GM12864 (cell line): ENCODE results near the gene NCL.

Source experiments
- DNase-seq: peaks from one replicate; pipeline ENCODE4 v3.0.0-alpha.2; 2011; ENCODE audit warnings: low read depth
- H3K4me3 ChIP-seq: 2 replicates; pipeline ENCODE4 v1.5.1; 2011; ENCODE audit warnings: mild to moderate bottlenecking, low read depth, low read length, control low read depth
- TF ChIP-seq, protein P1 (sequence below): IDR thresholded peaks from 2 replicates; pipeline ENCODE4 v1.5.1; 2011; ENCODE audit warnings: low read depth, mild to moderate bottlenecking, moderate library complexity, low read length, control low read depth, inconsistent platforms; ENCODE audit errors: missing control alignments

The NCL gene

DNA sequence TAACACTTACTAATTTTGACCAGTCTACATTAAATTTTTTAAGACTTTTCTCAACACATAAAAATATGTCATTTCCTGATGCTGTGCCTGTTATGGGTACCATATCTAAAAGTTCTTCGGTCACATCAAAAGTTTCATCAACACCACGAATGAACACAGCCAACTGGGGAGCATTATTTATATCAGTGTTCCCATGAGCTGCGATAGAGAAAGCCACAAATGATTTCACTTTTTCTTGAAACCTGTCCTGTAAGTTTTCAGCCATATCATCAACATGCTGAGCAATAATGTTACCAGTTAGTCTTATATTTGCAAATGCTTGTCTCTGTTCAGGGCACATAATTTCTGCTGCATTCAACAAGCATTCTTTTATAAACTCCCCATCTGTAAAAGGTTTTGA, 30.4 kb upstream of the NCL start:
- DNase-seq = no peak
- TF ChIP-seq, protein P1, sequence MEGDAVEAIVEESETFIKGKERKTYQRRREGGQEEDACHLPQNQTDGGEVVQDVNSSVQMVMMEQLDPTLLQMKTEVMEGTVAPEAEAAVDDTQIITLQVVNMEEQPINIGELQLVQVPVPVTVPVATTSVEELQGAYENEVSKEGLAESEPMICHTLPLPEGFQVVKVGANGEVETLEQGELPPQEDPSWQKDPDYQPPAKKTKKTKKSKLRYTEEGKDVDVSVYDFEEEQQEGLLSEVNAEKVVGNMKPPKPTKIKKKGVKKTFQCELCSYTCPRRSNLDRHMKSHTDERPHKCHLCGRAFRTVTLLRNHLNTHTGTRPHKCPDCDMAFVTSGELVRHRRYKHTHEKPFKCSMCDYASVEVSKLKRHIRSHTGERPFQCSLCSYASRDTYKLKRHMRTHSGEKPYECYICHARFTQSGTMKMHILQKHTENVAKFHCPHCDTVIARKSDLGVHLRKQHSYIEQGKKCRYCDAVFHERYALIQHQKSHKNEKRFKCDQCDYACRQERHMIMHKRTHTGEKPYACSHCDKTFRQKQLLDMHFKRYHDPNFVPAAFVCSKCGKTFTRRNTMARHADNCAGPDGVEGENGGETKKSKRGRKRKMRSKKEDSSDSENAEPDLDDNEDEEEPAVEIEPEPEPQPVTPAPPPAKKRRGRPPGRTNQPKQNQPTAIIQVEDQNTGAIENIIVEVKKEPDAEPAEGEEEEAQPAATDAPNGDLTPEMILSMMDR = no peak
- H3K4me3 ChIP-seq = no peak overlapping the region

DNA sequence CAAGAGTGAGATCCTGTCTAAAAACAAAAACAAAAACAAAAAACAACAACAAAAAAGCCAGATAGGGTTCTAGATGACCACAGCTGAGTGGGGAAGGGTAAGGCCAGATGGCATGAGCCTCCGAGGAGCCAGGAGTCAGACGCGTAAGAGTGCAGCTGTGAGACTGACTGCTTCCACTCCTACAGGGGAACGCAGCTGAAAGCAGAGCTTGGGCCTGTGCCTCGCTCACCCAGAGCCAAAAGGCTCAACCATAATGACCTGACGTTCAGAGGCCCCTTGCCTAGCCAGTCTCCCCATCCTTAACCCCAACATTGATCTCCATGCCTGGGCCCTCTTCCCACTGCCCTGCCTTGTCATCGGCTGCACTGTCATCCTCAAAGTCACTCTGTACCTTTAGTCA, 26.5 kb upstream of the NCL start:
- no peak overlapping the region for H3K4me3 ChIP-seq
- TF ChIP-seq, protein P1 = no peak
- no peak for DNase-seq

DNA sequence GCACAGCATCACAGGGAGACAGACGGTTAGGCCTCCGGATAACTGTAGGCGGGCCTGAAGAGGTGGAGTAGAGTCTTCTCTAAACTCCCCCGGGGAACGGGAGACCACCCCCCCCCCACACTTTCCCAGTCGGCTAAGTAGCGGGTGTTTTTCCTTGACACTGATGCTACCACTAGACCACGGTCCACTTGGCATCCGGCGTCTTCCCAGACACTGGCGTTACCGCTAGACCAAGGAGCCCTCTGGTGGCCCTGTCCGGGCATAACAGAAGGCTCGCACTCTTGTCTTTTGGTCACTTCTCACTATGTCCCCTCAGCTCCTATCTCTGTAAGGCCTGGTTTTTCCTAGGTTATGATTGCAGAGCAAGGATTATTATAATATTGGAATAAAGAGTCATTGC, 25.7 kb upstream of the NCL start:
- no peak for DNase-seq
- TF ChIP-seq, protein P1 = peak; percentile 62

DNA sequence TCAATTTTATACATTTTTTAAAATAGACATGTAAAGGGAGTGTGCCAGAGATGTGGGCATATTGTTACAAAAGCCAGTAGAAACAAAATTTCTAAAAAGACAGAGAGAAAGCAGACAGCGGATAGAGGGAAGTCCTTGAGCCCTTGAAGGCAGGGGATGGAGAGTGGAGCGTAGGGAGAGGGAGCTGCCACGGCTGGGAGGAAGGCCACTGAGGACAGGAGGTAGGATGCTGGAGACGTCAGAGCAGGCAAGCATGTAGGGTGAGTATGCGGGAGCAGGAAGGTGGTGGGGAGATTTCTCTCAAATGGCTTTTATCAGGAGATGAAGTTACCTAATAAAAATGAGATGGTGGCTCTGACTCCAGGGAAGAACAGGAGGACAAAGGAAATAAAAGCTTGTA, 24.0 kb upstream of the NCL start:
- no peak for DNase-seq
- TF ChIP-seq, protein P1 = no peak
- no peak overlapping the region for H3K4me3 ChIP-seq

More for the DNA sequence above, 25.7 kb upstream of the NCL start:
- no peak overlapping the region for H3K4me3 ChIP-seq

DNA sequence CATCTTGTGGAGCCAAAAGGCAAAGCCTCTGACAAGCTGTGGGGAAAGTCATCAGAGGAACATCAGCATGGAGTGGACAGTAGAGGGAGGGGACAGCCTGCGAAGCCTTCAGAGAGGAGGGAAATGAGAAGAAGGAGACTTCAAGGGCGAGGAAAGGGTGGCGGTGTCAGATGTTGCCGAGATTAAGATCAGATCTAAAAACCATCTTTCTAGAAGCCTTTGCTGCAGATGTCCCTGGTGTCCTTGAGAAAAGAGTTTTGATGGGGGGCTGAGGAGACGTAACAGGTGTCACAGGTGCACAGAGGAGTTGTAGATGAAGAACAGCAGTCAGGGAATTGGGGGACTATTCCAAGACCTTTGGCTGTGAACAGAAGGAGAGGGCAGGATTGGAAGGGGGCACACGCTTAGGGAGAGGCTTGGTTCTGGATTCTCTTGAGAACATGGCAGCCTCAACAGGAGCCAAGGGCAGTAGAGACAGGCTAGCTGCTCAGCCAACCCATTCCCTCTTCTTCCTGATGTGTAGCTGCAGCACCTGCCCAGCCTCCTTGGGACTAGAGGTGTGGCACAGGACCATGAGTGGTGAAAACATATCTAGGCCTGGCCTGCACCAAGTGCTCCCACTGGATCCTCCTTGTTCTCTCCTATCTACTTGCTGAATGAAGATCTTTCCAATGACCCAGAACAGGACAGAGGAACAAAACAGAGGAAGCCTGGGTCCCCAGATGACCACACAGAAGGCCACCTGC, 22.7 kb upstream of the NCL start:
- H3K4me3 ChIP-seq = no peak overlapping the region
- TF ChIP-seq, protein P1 = no peak
- DNase-seq = no peak

DNA sequence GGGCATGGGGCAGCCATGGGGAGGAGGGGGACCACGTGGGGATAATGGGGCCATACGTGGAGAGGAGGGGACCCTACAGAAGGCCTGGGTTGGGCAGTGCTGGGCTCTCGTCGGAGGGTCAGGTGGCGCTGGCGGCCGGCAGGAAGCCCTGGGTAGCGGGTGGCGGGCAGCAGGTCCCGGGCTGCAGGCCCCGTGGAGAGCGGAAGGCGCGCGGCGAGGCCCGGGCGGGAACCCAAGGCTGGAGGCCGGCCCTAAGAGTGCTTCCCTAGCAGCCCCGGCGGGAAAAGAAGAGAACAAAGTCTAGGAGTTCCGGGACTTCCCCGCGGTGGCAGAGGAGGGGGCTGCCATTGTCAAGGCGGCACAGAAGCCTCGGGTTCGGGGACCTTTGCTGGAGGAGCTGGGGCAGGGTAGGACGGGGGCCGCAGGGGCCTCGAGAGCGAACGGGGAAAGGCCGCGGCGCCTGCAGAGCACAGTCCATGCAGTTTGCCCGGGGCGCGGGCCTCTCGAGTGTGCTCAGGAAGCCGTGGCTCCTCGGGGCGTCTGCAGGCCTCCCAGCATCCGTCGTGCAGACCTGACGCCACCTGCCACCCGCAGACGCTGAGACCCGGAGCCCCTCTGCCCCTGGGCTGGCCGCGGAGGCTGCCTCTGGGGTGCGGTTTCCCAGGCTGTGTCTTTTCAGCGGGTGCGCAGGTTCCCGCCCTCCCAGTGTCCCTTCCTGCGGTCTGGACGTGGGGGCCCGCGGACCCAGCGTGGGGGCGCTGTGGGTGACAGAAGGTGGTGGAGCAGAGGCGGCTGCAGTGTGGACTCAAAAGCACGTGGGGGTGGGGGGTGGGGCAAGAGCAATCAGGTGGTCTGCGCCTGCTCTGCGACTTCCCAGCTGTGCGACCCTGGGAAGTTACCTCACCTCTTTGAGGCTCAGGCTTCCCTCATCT, 19.4 kb upstream of the NCL start:
- TF ChIP-seq, protein P1 = peak; percentile 4
- peak overlapping the region; percentile 55 for H3K4me3 ChIP-seq
- no peak for DNase-seq
